Peyer's patch (tissue), 4 donors: Measurements from ENCODE around the gene NGRN. TPM values are rescaled to one million over a fixed set of nuclear protein-coding genes. Genes with fewer than 3 reads are reported as not detected.
"Not testable (repeated sequence)": the region's sequence is repeated elsewhere in the genome, so short reads cannot be mapped to it uniquely, and the experiment has no call there.

Experiments
- DNase-seq, 3 donors: peaks; one replicate each; pipeline ENCODE4 v3.0.0-alpha.2; 2017 to 2019
- H3K27ac ChIP-seq, 4 donors: fragments of 200-600 bp; sonication (generic); one replicate each; pipeline ENCODE4 v1.5.1; 2016 to 2019
- H3K27me3 ChIP-seq, 2 donors: fragments of 200-600 bp; sonication (generic); one replicate each; pipeline ENCODE4 v1.5.1; 2019
- H3K36me3 ChIP-seq, 3 donors: fragments of 200-600 bp; sonication (generic); one replicate each; pipeline ENCODE4 v1.5.1; 2016 to 2019
- H3K4me1 ChIP-seq, 4 donors: fragments of 200-600 bp; sonication (generic); one replicate each; pipeline ENCODE4 v1.5.1; 2016 to 2019
- H3K4me3 ChIP-seq, 4 donors: fragments of 200-600 bp; sonication (generic); 1 replicate in 3 of 4; 2 replicates in 1 of 4; pipeline ENCODE4 v1.5.1; 2016 to 2019; ENCODE audit warnings: mild to moderate bottlenecking in 1 of 4
- H3K9me3 ChIP-seq, 4 donors: fragments of 200-600 bp; sonication (generic); one replicate each; pipeline ENCODE4 v1.5.1; 2016 to 2019; ENCODE audit warnings: mild to moderate bottlenecking in 1 of 4
- POLR2A ChIP-seq, 2 donors: fragments of 450-650 bp; IDR thresholded peaks; one replicate each; pipeline ENCODE4 v1.5.1; 2017; ENCODE audit warnings: antibody characterized with exemption in 2 of 2, mild to moderate bottlenecking in 2 of 2, moderate library complexity in 2 of 2
- total RNA-seq, 4 donors: library from RNA; depleted of rRNA; stranded (reverse); fragments of >200 nt; gene quantifications; one replicate each; pipeline ENCODE4 v1.1.0, GENCODE V29; 2016
- TF ChIP-seq, protein P1 (sequence below), 6 experiments: fragments of 450-650 bp in 4 of 6; fragments of 200-600 bp in 2 of 6; sonication (generic) in 1 of 6; IDR thresholded peaks; one replicate each; pipeline ENCODE4 v1.5.1; 2017 to 2019; ENCODE audit warnings: antibody characterized with exemption in 6 of 6, mild to moderate bottlenecking in 3 of 6, moderate library complexity in 1 of 6

Gene NGRN
- total RNA-seq, 4 donors from 2014 or later: 33.5 to 48.7 (median 39.2) TPM

DNA sequence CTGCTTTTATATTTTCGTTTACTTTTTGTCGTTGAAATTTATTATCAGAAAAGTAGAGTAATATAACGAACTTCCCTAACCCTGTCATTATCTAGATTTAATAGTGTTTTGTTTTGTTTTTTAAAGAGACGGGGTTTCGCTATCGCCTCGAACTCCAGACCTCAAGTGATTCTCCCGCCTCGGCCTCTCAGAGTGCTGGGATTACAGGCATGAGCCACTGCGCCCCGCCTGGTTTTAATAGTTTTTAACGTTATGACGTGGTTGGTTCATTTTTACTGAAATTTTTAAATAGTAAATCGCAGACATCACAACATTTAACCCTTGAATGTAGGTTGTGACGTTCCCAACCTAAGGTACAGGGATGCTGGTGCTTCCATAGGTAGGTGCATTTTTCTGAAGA, 1.0 kb downstream of the NGRN start:
- no peak for DNase-seq
- Histone ChIP-seq H3K36me3 (peaks cover 0 to 12% (median 0%) of the 10 kb centered on the region in 3 donors), H3K4me1 (peaks cover 3 to 45% (median 11%) of the 10 kb centered on the region in 4 donors)

DNA sequence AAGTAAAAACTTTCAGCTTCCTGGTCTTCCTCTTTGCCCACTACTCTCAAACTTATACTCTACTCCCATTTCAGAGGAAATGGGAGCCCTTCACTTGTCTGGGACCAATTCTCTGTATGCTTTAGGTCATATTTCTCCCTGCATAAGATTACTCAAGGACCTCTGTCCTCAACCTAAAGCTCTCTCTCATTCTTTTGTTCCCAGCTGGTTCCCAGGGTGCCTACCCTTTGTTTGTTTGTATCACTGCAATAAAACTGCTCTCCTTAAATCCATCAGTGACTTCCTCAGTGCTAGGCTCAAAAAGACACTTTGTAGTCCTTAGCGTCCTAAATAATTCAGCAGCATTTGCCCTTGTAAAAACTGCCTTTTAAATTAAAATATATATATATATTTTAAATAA, 2.9 kb downstream of the NGRN start:
- DNase-seq: no peak
- no peaks in the 10 kb centered on the region for H3K9me3 ChIP-seq
- no peaks in the 10 kb centered on the region for H3K27me3 ChIP-seq
- H3K4me3 ChIP-seq: peak overlapping the region in 1 of 4 donors; percentile 77
- peaks cover 0 to 30% (median 0%) of the 10 kb centered on the region in 3 donors for H3K36me3 ChIP-seq
- H3K27ac ChIP-seq: no peak overlapping the region
- TF ChIP-seq, protein P1, sequence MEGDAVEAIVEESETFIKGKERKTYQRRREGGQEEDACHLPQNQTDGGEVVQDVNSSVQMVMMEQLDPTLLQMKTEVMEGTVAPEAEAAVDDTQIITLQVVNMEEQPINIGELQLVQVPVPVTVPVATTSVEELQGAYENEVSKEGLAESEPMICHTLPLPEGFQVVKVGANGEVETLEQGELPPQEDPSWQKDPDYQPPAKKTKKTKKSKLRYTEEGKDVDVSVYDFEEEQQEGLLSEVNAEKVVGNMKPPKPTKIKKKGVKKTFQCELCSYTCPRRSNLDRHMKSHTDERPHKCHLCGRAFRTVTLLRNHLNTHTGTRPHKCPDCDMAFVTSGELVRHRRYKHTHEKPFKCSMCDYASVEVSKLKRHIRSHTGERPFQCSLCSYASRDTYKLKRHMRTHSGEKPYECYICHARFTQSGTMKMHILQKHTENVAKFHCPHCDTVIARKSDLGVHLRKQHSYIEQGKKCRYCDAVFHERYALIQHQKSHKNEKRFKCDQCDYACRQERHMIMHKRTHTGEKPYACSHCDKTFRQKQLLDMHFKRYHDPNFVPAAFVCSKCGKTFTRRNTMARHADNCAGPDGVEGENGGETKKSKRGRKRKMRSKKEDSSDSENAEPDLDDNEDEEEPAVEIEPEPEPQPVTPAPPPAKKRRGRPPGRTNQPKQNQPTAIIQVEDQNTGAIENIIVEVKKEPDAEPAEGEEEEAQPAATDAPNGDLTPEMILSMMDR (IDR thresholded peaks at IDR 0.05): no peak
- no peak for TF ChIP-seq POLR2A (IDR thresholded peaks at IDR 0.05)
- peaks cover 3 to 32% (median 11%) of the 10 kb centered on the region in 4 donors for H3K4me1 ChIP-seq

More for the DNA sequence above, 1.0 kb downstream of the NGRN start:
- peak overlapping the region; percentile 53 to 87 (median 78) for H3K4me3 ChIP-seq
- no peaks in the 10 kb centered on the region for H3K9me3 ChIP-seq
- no peak for TF ChIP-seq POLR2A (IDR thresholded peaks at IDR 0.05)
- H3K27ac ChIP-seq: peak overlapping the region; percentile 93 to 98 (median 96)
- H3K27me3 ChIP-seq: no peaks in the 10 kb centered on the region

DNA sequence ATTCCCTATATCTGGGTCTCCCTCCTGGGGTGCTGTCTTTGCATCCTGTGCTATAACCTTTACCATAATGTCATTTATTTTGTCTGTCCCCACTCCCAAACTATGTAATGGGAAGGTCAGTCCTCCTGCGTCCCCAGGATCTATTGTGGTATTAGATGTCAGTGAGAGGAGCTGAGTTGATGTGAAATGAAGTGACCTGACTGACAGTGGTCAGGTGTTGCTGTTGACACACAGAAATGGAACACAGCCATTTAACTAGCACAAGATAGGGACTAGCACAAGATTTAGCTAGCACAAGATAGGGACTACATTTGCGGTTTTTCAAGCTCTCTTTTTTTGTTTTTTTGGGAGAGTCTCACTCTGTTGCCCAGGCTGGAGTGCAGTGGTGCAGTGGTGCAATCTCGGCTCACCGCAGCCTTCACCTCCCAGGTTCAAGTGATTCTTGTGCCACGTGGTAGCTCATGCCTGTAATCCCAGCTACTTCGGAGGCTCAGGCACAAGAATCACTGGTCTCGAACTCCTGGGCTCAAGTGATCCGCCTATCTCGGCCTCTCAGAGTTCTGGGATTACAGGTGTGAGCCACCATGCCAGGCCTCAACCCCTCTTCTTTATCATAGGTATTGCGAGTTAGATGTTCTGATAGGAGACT, 5.2 kb downstream of the NGRN start:
- H3K36me3 ChIP-seq: peaks cover 0 to 43% (median 0%) of the 10 kb centered on the region in 3 donors
- no peaks in the 10 kb centered on the region for H3K27me3 ChIP-seq
- DNase-seq: no peak
- TF ChIP-seq POLR2A (IDR thresholded peaks at IDR 0.05): no peak
- TF ChIP-seq, protein P1 (IDR thresholded peaks at IDR 0.05): no peak
- H3K4me1 ChIP-seq: peaks cover 0 to 19% (median 10%) of the 10 kb centered on the region in 4 donors
- no peak overlapping the region for H3K27ac ChIP-seq
- H3K4me3 ChIP-seq: no peak overlapping the region
- no peaks in the 10 kb centered on the region for H3K9me3 ChIP-seq

DNA sequence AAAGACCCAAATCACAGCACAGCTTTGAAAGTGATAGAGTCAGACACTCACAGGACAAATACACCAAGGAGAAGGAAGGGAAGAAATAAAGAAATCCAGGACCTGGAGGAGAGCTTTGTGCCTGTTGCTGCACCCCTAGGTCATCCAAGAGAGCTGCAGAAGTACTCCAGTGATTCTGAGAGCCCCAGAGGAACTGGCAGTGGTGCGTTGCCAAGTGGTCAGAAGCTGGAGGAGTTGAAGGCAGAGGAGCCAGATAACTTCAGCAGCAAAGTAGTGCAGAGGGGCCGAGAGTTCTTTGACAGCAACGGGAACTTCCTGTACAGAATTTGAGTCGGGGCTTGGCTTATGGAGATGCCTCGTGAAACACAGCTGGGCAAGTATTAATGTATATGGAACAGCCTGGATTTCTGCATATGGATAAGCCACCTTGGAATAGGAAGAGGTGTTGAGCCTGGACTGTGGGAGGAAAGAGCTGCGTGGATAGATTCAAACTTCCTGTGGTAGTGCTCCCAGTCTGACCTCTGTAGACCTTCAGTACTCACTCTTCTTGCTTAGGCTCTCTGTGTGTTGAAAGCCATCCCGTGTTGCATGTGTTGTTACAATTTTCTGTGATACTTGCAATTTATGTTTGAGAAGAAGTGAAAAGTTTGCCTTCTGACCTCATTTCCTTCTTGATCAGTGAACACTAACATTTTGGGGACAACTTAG, 6.1 kb downstream of the NGRN start:
- no peak for TF ChIP-seq POLR2A (IDR thresholded peaks at IDR 0.05)
- TF ChIP-seq, protein P1 (IDR thresholded peaks at IDR 0.05): no peak
- Histone ChIP-seq H3K4me1 (peaks cover 0 to 18% (median 10%) of the 10 kb centered on the region in 4 donors), H3K27ac (no peak overlapping the region), H3K9me3 (no peaks in the 10 kb centered on the region), H3K27me3 (no peaks in the 10 kb centered on the region), H3K4me3 (no peak overlapping the region), H3K36me3 (peaks cover 0 to 43% (median 0%) of the 10 kb centered on the region in 3 donors)
- DNase-seq: no peak

DNA sequence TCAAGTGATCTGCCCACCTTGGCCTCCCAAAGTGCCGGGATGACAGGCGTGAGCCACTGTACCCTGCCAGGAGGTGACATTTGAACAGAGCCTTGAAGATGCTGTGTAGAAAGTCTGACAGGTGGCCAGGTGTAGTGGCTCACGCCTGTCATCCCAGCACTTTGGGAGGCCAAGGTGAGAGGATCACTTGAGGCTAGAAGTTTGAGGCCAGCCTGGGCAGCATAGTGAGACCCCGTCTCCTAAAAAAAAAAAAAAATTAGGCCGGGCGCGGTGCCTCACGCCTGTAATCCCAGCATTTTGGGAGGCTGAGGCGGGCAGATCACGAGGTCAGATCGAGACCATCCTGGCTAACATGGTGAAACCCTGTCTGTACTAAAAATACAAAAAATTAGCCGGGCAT, 13.0 kb downstream of the NGRN start:
- not testable (repeated sequence) for DNase-seq

DNA sequence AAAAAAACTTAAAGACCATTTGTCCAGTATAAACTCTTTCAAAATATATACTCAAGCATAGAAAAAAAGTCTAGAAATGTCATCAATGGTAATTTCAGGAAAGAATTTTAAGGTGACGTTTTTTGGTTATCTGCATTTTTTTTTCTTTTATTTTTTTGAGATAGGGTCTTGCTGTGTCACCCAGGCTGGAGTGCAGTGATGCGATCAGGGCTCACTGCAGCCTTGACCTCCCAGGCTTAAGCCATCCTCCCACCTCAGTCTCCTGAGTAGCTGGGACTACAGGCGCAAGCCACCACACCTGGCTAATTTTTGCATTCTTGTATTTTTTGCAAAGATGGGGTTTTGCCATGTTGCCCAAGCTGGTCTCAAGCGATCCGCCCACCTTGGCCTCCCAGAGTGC, 15.3 kb downstream of the NGRN start:
- not testable (repeated sequence) for H3K27ac ChIP-seq, H3K4me3 ChIP-seq, H3K36me3 ChIP-seq, H3K4me1 ChIP-seq, H3K9me3 ChIP-seq, H3K27me3 ChIP-seq
- DNase-seq: peak in 1 of 3 donors; percentile 32

More for the DNA sequence above, 13.0 kb downstream of the NGRN start:
- H3K27me3 ChIP-seq, H3K4me1 ChIP-seq, H3K9me3 ChIP-seq, H3K27ac ChIP-seq, H3K4me3 ChIP-seq: not testable (repeated sequence)
- peaks cover 0 to 12% (median 0%) of the 10 kb centered on the region in 3 donors for H3K36me3 ChIP-seq

DNA sequence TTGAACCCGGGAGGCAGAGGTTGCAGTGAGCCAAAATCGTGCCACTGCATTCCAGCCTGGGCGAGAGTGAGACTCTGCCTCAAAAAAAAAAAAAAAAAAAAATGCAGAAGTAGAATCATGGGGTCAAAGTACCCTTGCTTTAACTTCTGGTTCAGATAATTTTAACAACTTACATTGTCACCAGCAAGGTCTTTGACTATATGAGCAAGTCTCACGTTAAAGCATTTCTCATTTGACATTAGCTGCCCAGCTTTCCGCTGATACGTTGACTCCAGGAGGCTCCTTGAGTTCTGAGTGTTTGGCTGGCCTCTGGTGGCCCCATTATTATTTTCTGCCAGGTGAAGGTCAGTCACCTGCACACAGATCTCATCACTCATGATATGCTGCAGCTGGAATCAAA, 16.2 kb downstream of the NGRN start:
- not testable (repeated sequence) for H3K9me3 ChIP-seq, H3K36me3 ChIP-seq, H3K27me3 ChIP-seq, H3K4me3 ChIP-seq, H3K27ac ChIP-seq, H3K4me1 ChIP-seq
- peak in 1 of 3 donors; percentile 32 for DNase-seq
